HG03108 (cell line): ENCODE results near the gene OST4.
"Not testable (repeated sequence)": the region's sequence is repeated elsewhere in the genome, so short reads cannot be mapped to it uniquely, and the experiment has no call there.

Experiments used
- ATAC-seq: cut with Tn5 transposase; IDR thresholded peaks from one replicate; pipeline ENCODE4 v1.9.1; 2021; ENCODE audit warnings: moderate library complexity; ENCODE audit not compliant: unreplicated experiment

OST4 gene

GRCh38 chr2:27080140-27080469, 8.7 kb upstream of the OST4 start:
- ATAC-seq, result no peak

GRCh38 chr2:27079233-27080139, 8.0 kb upstream of the OST4 start:
- ATAC-seq, result no peak

GRCh38 chr2:27078267-27079194, 7.1 kb upstream of the OST4 start, which contains the start of gene EMILIN1:
Gene EMILIN1, plus strand, starts transcription at chr2:27078615. Its CDS starts 451 bp downstream, at chr2:27079066.
- ATAC-seq, result no peak

- ATAC-seq, result no peak
Observed at GRCh38 chr2:27077231-27077630, 5.8 kb upstream of the OST4 start.

- no peak for ATAC-seq
Observed at GRCh38 chr2:27076323-27076722, 4.9 kb upstream of the OST4 start.

- ATAC-seq, result not testable (repeated sequence)
Observed at GRCh38 chr2:27075566-27075871, 4.1 kb upstream of the OST4 start.

- ATAC-seq, result no peak
Observed at GRCh38 chr2:27074738-27075565, 3.5 kb upstream of the OST4 start.

GRCh38 chr2:27073782-27074181, 2.3 kb upstream of the OST4 start:
- no peak for ATAC-seq

GRCh38 chr2:27072920-27073319, 1.5 kb upstream of the OST4 start:
- no peak for ATAC-seq

- no peak for ATAC-seq
Observed at GRCh38 chr2:27071990-27072830, 756 bp upstream of the OST4 start.

- ATAC-seq, result peak; percentile 5
Observed at GRCh38 chr2:27070653-27071276, 689 bp downstream of the OST4 start.

- ATAC-seq, result no peak
Observed at GRCh38 chr2:27069961-27070618, 1.4 kb downstream of the OST4 start.

- no peak for ATAC-seq
Observed at GRCh38 chr2:27069436-27069835, 2.0 kb downstream of the OST4 start.

- ATAC-seq, result no peak
Observed at GRCh38 chr2:27067385-27067784, 4.1 kb downstream of the OST4 start.

- no peak for ATAC-seq
Observed at GRCh38 chr2:27065128-27065527, 6.3 kb downstream of the OST4 start.

GRCh38 chr2:27060323-27060722, 11.1 kb downstream of the OST4 start:
- no peak for ATAC-seq

- ATAC-seq, result no peak
Observed at GRCh38 chr2:27059141-27059820, 12.2 kb downstream of the OST4 start.

GRCh38 chr2:27058210-27058609, 13.2 kb downstream of the OST4 start:
- no peak for ATAC-seq

GRCh38 chr2:27057184-27057583, 14.3 kb downstream of the OST4 start:
- no peak for ATAC-seq
